Sigmoid colon (tissue), 4 donors: ENCODE measurements around the gene PUS7.

Source experiments
- POLR2A ChIP-seq, 2 donors: fragments of 450-650 bp; IDR thresholded peaks; one replicate each; pipeline ENCODE4 v1.6.1; 2016; ENCODE audit warnings: antibody characterized with exemption in 2 of 2, mild to moderate bottlenecking in 2 of 2, moderate library complexity in 2 of 2
- POLR2AphosphoS5 ChIP-seq, 4 donors: sonication (generic); formaldehyde crosslinking; IDR thresholded peaks; one replicate each; pipeline ENCODE4 v1.6.1; 2017; ENCODE audit warnings: antibody characterized with exemption in 4 of 4
- TF ChIP-seq, protein P1 (sequence below), 4 experiments: fragments of 450-650 bp in 3 of 4; fragments of 200-600 bp in 1 of 4; IDR thresholded peaks; one replicate each; pipeline ENCODE4 v1.5.1; 2016 to 2019; ENCODE audit warnings: antibody characterized with exemption in 4 of 4, mild to moderate bottlenecking in 3 of 4, moderate library complexity in 2 of 4

DNA sequence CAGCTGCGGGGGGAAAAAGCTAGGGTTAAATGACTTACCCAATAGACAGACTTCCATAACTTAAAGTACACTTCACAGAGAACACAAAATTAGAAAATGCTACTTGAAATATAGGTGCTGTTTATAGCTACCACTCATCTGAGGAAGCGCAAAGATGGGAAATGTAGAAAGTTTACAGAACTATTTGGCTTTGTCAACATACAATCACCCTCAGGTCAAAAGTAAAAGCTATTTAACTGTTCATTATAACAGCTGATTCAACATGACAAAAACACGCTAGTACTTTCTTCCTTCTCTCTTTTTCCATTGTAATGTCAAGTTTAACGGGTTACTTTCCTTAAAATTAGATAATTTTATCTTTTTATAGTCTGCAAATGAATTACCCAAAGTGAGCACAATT, 51.2 kb downstream of the PUS7 start:
- TF ChIP-seq, protein P1, sequence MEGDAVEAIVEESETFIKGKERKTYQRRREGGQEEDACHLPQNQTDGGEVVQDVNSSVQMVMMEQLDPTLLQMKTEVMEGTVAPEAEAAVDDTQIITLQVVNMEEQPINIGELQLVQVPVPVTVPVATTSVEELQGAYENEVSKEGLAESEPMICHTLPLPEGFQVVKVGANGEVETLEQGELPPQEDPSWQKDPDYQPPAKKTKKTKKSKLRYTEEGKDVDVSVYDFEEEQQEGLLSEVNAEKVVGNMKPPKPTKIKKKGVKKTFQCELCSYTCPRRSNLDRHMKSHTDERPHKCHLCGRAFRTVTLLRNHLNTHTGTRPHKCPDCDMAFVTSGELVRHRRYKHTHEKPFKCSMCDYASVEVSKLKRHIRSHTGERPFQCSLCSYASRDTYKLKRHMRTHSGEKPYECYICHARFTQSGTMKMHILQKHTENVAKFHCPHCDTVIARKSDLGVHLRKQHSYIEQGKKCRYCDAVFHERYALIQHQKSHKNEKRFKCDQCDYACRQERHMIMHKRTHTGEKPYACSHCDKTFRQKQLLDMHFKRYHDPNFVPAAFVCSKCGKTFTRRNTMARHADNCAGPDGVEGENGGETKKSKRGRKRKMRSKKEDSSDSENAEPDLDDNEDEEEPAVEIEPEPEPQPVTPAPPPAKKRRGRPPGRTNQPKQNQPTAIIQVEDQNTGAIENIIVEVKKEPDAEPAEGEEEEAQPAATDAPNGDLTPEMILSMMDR (IDR thresholded peaks at IDR 0.05): no peak
- no peak for TF ChIP-seq POLR2AphosphoS5 (IDR thresholded peaks at IDR 0.05)
- no peak for TF ChIP-seq POLR2A (IDR thresholded peaks at IDR 0.05)
